ENCODE data around the gene WDFY2.

DNA sequence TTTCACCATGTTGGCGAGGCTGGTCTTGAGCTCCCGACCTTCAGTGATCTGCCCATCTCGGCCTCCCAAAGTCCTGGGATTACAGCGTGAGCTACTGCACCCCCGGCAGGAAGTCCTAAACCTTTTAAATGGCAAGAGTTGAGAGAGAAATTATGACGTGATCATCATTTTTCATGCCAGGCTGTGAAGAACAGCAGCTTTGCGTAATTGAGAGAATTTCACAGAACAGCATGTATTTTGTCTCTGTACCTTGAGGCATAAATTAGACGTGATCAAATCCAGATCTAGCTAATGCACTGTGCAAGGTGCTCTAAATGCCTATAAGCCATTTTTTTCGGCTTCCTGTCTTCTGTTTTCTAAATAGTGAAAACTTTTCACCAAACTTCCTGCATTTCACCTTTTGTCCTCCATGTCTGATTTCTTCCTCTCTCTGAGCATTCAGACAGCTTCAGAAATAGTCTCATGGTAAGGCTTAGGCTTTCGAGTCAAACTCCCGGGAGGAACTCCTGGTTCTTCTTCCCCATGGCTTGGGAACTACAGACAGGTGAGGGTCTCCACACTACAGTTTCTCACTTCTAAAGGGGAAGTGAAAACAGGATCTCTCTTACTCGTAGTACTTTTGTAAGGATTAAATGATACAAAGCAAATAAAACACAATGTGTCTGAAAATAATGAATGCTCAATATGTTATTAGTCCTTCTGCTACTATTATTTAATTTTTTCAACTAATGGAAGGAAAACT lies 51.0 kb downstream of the WDFY2 start:
- TF ChIP-seq, protein P1, sequence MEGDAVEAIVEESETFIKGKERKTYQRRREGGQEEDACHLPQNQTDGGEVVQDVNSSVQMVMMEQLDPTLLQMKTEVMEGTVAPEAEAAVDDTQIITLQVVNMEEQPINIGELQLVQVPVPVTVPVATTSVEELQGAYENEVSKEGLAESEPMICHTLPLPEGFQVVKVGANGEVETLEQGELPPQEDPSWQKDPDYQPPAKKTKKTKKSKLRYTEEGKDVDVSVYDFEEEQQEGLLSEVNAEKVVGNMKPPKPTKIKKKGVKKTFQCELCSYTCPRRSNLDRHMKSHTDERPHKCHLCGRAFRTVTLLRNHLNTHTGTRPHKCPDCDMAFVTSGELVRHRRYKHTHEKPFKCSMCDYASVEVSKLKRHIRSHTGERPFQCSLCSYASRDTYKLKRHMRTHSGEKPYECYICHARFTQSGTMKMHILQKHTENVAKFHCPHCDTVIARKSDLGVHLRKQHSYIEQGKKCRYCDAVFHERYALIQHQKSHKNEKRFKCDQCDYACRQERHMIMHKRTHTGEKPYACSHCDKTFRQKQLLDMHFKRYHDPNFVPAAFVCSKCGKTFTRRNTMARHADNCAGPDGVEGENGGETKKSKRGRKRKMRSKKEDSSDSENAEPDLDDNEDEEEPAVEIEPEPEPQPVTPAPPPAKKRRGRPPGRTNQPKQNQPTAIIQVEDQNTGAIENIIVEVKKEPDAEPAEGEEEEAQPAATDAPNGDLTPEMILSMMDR (IDR thresholded peaks at IDR 0.05; ENCODE audit: borderline replicate concordance, extremely low read depth, low read length, poor library complexity, severe bottlenecking), result no peak
- TF ChIP-seq EZH2 (IDR thresholded peaks at IDR 0.05; ENCODE audit: borderline replicate concordance, low read depth, low read length, severe bottlenecking), result no peak
